Stimulated activated CD8-positive, alpha-beta memory T cell treated with anti-CD3 and anti-CD28 coated beads, Interleukin-15, amount 100 ng/mL, for 1 hour (primary cell): ENCODE results near the gene GPR176.

ENCODE experiments used
- DNase-seq: peaks from one replicate; pipeline ENCODE4 v3.0.0-alpha.2; 2020; ENCODE audit warnings: low read depth

GPR176 gene

DNA sequence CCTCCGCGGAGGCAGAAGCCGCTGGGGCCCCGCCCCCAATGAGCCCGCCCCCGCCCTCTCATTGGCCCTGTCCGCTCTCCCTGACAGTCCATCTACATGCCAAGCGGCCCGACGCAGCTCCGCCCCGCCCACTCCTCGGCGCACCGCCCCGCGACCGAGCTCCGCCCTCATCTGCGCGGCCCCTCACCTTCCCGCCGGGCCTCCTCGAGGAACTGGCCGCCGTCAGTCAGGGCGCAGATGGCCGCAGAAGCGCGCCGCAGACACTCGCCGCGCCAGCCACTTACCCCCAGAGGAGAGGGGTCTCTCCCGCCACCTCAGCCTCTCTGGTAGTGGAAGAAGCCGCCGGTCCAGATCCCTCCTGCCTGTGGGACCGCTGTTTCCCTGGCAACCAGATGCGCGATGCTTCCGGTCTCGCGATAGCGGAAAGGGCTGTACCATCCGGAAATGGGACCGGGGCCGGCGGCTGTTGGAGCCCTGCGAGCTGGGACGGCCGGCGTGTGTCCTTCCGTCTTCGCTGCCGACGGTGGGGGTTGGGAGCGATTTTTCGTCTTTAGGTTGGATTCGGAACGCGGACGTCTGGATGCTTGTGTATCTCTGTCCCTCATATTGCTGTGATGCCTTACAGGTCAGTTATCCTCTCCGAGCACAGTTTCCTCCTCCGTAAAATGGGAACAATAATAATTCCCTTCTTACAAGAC, 137.5 kb downstream of the GPR176 start, which contains the start of gene FSIP1:
Gene FSIP1, minus strand, starts transcription at position 401 of the 698 bp plus-strand sequence. CDS start 6,317 bp downstream, outside the sequence.
- DNase-seq = peak; percentile 86

- DNase-seq = no peak
Observed at GRCh38 chr15:39781967-39782302, 138.1 kb downstream of the GPR176 start.

- no peak for DNase-seq
Observed at GRCh38 chr15:39781147-39781966, 138.7 kb downstream of the GPR176 start.

- no peak for DNase-seq
Observed at GRCh38 chr15:39778021-39778420, 142.0 kb downstream of the GPR176 start.

GRCh38 chr15:39777496-39777895, 142.6 kb downstream of the GPR176 start:
- no peak for DNase-seq

DNA sequence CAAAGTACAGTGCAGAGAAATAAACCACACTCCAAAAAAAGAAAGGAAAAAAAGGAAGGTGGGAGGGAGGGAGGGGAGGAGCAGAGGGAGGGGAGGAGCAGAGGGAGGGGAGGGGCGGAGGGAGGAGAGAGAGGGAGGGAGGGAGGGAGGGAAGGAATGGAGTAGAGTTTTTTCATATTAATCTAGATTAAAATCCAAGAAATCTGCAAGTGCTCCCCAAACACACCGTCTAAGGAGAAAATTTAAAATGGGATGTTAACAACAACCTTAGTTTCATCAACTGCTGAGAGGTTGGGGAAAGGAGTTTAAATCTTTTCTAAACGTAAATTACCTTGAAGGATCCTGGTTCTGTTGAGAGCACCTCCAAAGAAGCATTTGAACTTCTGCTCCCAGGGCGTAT, 144.0 kb downstream of the GPR176 start:
- DNase-seq = no peak

- DNase-seq = no peak
Observed at GRCh38 chr15:39774688-39775267, 145.3 kb downstream of the GPR176 start.

GRCh38 chr15:39770748-39771689, 149.0 kb downstream of the GPR176 start:
- no peak for DNase-seq

GRCh38 chr15:39767921-39768320, 152.1 kb downstream of the GPR176 start:
- no peak for DNase-seq

DNA sequence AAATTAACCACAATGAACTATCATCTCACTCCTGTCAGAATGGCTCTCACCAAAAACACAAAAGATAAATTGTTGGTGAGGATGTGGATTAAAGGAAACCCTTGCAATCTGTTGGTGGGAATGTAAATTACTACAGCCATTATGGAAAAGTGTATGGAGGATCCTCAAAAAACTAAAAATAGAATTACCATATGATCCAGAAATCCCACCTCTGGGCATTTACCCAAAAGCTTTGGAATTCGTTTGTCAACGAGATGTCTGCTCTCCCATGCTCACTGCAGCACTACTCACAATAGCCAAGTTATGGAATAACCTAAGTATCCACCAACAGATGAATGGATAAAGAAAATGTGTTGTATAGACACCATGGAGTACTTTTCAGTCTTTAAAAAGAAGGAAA, 159.1 kb downstream of the GPR176 start:
- DNase-seq = no peak

- no peak for DNase-seq
Observed at GRCh38 chr15:39756806-39757522, 163.1 kb downstream of the GPR176 start.

DNA sequence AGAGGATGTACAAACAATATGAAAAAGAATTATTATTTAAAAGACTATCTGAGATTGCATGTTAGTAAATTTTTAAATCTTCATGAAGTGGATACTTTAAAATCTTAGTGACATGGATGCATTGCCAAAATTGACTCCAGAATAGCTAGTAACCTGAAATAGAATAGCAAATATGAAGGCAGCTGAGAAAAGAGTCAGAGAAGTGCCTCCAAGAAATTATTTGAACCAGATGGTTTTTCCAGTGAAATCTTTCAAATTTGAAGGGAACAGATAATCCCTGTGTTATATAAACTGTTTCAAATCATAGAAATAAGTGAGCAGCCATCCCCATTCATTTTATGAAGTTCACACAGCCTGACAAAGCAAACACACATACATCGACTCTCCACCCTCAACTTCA, 167.1 kb downstream of the GPR176 start:
- DNase-seq = no peak

DNA sequence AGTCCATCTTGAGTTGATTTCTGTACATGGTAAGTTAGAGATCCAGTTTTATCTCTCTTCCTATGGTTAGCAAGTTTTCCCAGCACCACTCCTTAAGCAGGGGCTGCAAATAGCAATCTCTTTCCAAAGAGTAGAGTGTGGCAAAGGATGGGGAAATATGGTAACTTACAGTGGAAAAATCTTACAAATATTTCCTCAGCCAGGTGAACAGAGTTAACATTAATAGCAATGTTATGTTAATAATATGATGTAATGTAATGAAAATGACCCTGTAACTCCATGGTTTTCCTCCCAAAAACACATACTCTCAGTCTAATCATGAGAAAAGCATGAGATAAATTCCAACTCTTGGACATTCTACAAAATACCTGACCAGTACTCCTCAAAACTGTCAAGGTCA, 167.8 kb downstream of the GPR176 start:
- no peak for DNase-seq
